ENCODE measurements around the gene FAM110D.

FAM110D gene

DNA sequence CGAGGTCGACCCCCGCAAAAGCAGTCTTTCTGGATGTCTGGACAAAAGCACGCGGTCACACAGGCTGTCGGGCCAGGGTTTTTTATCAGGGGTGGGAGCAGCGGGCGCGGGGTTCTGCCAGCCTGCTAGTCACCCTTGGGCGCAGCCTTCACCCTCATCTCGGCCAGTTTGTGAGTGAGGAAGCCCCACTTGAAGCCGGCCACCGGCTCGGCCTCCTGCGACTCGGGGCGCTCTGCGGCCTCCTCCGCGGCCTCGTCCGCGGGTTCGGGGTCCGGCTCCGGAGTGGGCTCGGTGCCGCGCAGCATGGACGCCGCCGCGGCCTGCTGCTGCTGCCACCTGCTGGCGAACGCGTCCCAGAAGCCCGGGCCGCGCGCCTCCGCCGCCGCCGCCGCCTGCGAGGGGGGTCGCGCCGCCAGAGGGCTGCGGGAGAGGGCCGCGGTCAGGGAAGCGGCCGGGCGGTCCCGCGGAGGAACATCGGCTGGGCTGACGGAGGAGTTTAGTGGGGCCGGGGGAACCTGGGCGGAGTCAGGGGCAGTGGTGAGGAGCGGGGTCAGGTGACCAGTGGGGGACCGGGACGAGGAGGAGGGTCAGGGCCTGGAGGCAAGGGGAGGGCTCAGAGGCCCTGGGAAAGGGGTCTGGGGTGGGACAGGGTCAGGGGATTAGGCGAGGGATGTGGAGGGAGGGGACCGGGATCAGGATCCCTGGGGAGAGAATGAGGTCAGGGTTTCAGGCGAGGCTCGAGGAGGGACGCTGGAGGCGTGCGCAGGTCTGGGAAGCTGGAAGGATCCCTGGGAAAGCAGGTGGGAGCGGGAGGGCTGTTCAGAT lies 5.4 kb downstream of the FAM110D start:
- FAIRE-seq = no peak

DNA sequence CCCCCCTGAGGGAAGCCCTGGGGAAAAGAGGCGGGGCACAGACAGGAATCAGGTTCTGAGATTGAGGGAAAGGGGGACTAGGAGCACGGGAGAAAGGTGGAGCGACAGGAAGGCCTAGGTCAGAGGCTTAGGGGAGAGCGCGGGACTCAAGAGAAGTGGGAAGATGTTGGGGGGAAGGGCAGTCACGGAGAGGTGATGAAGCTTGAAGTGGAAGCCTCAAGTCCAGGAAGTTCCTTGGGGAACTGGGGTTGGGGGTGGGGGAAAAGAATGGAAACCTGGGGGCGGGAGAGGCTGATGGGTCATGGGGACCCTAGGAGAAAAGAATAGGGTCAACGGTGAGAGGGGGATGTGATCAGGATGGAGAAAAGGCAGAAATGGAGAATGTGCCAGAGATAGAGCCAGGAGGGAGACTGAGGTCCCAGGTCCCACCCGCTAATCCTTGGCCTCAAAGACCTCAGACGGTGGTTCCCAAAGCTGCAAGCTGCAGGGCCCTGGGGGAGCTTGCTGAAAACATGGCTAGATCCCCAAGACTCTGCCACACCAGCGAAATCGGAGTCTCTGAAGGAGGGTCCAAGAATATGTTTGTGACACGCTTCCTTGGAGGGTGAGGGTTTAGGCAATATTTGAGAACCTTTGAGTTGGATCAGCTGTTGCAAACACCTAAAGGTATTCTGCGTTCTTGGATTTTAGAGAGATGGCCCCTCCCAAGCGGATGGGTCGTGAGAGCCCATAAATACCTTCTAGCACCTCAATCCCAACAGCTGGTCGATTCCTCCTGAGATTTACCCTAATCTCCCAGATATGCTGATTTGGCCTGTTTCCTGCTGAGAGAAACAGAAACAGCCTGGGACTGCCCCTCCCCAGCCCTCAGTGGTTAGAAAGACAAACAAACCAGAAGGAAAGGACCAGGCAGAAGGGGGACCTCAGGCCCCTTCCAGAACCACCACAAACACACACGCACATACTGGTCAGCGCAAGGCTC lies 6.3 kb downstream of the FAM110D start:
- no peak for FAIRE-seq

DNA sequence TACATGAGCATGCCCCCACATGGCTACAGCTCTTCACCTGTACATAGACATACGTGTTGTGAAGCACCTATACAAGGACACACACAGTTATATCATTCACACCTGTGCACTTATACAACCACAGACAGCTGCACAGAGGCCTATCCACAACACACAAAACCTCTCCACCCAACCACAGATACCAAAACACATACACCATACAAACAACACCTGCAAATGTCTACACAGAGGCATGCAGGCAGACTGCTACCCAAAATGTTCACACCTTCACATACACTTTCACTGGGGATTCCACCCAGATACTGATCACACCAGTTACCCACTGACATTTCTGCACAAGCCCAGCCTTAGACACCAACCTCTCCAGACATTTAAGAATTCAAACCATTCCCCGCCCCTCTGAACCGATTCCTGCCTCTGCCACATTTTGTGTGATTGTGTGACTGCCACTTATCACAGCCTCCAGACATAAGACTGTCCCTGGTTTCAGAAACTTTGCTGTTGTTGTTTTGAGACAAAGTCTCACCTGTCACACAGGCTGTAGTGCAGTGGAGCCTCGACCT lies 7.9 kb downstream of the FAM110D start:
- no peak for FAIRE-seq

DNA sequence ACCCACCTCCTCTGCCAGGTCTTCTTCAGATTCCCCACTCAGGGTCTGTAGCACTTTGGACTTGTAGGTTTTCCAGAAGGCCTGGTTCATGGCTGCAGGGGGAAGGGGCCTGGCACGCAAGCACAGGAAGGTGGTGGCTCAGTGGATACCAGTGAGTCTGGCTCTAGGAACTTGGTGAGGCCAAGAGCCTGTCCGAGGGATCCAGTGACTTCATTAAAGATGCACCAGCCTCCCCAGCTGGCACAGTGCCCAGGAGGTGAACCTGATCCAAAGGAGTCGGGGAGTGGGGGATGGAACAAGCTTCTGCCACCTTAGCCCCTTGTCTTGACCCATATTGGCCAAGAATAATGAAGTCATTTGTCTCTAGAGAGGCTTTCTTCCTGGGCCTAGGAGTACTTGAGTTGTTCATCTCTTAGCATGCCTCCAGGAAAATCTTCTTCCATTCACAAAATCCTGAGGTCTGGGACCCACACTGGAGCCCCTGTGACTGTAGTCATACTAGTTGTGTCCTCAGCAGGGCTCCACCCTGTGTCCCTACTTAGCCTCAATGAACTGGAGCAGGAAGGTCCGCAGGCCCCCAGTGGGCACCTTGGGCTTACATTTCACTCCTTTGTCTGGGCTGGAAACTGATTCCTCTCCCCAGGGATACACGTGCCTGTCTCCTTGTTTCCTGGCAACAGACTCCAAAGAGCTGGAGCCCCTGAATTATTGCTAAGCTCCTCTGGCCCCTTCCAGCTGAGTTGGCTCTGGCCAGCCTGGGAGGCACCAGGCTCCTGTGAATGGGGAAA lies 9.7 kb downstream of the FAM110D start, which contains the start of gene C1orf232:
C1orf232 (minus strand) TSS at position 554 of the 788 bp plus-strand sequence; CDS start at position 90, 464 bp downstream.
- no peak for FAIRE-seq

DNA sequence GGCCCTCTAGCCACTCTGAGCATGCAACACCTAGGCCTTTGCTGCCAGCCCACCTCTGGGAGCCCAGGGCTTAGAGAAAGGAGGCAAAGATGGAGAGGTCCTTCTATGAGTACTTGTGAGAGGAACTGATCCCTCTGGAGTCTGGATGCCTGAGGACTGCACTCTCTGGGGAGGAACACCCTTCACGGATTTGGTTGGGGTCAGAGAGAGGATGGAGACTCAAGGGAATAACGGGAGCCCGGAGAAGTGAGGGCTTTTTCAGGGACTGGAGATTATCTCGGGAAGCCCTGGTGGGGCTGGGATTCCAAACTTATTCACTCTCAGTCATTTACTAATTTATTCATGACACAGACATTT lies 10.3 kb downstream of the FAM110D start:
- FAIRE-seq = no peak

DNA sequence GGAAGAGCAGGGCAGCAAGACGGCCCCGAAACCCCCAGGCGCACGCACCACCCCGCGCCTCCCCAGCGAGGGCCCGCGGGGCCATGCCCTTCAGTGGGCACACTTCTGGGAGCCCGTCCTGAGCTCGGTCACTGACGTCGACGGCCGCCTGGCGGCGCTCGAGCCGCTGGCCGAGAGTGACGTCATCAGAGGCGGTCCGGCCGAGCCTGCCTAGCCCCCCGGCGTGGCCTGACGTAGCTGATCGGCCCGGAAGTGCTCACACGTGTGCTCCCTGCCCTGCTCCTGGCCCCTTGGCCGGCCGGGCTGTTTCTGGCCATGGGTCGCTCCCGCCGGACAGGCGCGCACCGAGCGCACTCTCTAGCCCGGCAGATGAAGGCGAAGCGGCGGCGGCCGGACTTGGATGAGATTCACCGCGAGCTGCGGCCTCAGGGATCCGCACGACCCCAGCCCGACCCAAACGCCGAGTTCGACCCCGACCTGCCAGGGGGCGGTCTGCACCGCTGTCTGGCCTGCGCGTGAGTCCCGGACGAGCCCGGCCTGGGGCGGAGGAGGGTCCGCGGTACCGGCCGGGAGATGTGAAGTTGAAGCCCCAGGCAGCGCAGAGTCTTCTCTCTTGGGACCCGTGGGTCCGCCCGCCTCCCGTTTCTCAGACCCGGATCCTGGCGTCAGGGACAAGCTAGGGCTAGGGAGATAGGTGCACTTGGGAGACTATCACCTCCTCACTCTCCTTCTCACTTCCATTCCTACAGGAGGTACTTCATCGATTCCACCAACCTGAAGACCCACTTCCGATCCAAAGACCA lies 11.0 kb downstream of the FAM110D start, which contains the start of gene ZNF593:
ZNF593 (plus strand) TSS at position 240 of the 803 bp plus-strand sequence; CDS start at position 316, 76 bp downstream.
- no peak for FAIRE-seq

DNA sequence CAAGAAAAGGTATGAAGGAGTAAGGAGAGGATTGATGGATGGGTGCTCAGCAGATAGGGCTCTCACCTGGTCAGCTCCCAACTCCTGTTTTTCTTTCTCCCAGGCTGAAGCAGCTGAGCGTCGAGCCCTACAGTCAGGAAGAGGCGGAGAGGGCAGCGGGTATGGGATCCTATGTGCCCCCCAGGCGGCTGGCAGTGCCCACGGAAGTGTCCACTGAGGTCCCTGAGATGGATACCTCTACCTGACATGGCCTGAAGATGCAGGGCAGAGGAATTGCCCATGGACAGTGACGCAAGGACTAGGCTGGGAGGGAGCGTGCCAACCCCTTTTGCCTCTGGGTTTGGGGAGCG lies 11.6 kb downstream of the FAM110D start:
- no peak for FAIRE-seq

DNA sequence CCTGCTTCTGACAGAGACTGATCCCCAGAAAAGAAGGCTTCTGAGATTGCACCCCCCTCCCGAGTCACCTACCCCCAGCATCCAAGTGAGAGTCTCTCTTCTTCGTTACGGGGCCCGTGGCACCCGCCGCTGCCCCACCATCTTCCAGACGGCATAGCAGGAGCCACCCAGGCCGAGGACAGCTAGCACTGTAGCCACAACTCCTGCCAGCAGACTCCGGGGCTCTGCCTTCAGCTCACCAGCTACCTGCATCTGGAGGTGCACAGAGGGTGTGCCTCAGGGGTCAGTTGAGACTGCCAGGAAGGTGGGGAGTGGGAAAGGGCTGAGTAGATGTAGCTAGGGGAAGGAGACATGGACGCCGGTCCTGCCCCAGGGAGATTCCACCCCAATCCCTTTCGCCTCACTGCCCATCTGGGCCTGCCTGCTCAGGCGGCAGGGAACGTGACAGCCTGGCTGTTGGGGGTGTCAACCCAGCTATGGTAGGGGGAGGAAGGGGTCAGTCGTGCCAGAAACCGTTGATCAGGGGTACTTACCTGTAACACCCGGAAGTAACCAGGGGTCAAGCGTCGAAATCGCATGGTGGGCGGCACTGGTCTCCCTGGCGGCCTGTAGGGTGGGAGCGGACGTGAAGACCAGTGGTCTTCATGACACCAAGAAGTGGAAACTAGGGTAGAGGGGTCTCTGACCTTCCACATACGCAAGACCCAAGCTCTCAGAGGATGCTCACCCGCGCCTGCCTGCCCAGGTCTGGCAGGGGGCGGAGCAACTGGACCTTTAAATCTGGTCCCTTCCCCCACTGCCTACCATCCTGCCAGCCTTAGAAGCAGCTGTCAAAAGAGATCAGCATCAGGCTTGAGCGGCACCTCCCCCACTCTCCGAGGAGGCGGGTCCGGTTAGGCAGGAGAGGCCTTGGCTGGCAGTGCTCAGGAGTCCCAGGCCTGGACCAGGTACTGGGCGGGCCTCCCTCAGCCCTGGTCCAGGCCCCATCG lies 12.5 kb downstream of the FAM110D start, which contains the start of gene ZNF593OS:
ZNF593OS (minus strand) TSS at position 749 of the 989 bp plus-strand sequence; CDS start at position 578, 171 bp downstream.
- no peak for FAIRE-seq

DNA sequence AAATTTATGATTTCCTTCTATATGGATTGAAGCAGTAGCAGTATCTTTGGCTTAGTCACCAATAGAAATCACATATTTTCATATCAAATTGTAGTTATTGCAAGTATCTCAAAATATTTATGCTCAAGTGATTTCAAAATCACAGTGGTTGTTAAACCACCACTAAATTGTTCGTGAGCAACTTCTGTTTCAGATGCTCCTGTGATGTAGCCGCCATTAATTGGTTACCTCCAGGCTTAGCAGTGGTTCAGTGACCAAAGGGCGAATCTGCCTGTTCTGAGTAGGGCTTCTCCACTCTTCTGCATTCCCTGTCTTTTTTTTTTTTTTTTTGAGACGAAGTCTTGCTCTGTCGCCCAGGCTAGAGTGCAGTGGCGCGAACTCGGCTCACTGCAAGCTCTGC lies 16.5 kb downstream of the FAM110D start:
- FAIRE-seq = no peak

DNA sequence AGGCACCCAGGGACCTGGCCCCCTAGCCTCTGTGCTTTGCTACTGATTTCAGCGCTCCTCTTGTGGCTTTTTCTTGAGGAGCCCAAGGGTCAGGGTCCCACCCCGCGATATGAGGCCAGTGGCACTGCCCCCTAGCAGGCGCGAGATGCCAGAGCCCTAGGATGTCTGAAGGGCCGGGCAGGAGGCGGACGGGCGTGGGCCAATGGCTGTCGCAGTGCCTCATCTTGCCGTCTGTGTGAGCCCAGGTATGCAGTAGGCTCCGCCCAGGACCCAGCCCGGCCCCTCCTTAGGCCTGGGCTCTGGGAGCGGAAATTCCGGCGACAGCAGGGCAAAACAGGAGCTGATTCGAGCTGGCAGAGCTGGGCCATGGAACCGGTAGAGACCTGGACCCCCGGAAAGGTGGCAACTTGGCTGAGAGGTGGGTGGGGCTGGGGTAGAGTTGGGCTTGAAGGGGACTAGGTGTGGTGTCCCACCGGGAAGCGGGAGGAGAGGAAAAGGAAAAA lies 18.4 kb downstream of the FAM110D start, which contains the start of gene CNKSR1:
CNKSR1 (plus strand) TSS at position 310 of the 503 bp plus-strand sequence; CDS start at position 367, 57 bp downstream.
- no peak for FAIRE-seq

DNA sequence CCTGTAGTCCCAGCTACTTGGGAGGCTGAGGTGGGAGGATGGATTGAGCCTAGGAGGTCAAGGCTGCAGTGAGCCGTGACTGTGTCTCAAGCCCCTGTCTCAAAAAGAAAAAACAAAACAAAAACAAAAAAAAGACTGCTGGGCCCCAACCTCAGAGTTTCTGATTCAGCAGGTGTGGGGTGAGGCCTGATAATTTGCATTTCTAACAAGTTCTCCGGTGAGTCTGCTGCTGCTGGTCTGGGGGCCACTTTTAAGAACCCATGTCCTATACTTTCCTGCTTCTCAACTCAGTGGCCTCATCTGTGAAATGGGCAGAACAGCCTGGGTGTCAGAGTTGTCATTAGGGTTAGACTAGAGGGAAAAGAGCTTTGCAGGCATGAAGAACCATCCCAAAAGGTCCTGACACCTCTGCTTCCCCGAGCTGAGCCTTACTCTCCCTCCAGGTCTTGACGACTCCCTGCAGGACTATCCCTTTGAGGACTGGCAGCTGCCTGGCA lies 21.2 kb downstream of the FAM110D start:
- FAIRE-seq = no peak

DNA sequence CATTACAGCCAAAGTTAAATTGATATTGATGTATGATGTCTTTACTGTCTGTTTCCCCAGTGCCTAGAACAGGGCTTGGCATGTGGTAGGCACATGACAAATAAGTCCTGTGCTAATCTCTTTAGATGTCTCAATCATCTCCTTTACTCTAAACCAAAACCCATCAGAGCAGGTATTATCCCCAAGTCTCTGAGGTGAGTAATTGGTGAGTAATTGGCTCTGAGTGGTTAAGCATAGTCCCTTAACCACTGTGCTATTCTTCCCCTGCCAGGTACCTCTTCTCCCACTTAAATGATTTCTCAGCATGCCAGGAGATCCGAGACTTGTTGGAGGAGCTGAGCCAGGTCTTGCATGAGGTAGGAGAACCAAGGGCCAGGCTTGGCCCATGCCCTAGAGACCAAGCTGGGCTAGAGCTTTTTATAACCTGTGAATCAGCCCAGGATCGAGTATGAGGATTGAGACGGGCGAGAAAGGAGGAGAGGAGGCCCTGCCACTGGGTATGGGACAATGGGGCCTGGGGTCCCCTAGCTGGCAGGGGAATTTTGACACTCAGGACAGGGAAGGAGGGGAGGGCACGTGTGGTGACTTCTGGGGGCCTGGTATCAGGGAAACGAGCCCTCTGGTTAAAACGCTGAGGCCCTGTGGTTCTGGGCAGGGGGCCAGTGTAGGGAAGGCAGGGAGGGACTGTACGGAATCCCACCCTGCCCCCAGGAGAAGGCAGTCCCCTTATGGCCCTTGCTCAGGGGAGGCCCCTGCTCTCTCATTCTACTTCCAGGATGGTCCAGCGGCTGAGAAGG lies 22.9 kb downstream of the FAM110D start:
- FAIRE-seq = no peak

DNA sequence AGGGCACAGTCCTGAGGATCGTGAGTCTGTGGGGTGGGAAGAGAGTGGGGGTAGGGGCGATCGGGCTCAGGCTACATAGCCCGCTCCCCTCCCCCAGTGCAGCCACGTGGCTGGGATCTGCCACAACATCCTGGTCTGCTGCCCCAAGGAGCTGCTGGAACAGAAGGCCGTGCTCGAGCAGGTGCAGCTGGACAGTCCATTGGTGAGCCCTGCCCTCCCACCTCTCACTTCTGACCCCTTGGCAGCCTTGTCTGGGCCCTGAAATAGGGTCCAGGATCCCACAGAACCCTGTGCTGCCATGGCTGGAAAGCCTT lies 23.5 kb downstream of the FAM110D start:
- FAIRE-seq = no peak

DNA sequence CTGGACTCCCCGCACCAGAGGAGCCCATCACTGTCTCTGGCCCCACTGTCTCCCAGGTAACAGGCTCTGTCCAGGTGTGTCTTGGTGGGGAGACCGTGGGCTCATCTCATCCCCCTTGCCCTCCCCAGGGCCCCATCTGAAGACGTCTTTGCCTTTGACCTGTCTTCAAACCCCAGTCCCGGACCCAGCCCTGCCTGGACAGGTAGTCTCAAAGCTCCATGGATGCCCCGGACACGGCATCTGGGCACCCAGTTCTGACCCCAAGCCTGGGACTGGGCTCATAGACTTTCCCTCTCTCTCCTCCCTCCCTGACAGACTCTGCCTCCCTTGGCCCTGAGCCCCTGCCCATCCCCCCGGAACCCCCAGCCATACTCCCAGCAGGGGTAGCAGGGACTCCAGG lies 25.2 kb downstream of the FAM110D start:
- no peak for FAIRE-seq

DNA sequence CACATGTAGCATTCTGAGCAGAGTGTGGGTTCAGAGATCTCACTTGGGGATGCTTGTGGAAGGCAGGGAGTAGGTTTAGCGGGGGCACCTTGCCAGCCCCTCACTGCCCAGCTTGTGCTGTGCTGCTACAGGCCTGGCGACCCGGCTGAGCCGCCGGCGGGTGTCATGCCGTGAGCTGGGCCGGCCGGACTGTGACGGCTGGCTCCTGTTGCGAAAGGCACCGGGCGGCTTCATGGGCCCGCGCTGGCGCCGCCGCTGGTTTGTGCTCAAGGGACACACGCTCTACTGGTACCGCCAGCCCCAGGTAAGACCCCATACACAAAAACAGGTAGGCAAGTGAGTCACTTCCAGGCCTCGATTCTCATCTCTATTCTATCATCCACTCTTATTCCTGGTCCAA lies 26.0 kb downstream of the FAM110D start:
- no peak for FAIRE-seq

DNA sequence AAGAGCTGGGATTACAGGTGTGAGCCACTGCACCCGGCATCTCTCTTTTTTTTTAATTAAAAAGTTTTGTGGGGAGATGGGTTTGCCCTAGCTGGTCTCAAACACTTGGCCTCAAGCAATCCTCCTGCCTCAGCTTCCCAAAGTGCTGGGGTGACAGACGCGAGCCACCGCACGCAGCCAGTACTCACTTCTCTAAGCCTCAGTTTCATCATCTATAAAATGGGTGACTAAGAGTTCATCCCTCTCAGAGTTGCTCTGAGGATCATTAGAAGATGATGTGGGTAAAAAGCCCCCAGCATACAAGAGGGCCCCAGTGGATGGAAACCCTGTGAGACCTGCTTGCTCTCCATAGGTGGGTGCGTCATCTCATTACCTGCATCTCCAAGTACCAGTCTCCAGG lies 29.0 kb downstream of the FAM110D start:
- no peak for FAIRE-seq

DNA sequence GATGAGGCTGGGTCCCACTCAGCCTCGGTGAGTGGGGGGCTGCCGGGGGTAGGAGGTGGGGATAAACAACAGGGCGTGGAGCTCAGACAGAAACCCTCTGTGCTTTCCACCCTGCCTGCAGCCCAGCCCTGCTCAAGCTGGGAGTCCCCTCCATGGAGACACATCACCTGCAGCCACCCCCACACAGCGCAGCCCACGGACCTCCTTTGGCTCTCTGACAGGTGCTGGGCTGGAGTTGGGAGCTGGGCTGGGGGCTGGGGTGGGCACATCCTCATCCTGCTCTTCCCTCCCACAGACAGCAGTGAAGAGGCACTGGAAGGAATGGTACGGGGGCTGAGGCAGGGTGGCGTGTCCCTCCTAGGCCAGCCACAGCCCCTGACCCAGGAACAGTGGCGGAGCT lies 29.6 kb downstream of the FAM110D start:
- FAIRE-seq = no peak

DNA sequence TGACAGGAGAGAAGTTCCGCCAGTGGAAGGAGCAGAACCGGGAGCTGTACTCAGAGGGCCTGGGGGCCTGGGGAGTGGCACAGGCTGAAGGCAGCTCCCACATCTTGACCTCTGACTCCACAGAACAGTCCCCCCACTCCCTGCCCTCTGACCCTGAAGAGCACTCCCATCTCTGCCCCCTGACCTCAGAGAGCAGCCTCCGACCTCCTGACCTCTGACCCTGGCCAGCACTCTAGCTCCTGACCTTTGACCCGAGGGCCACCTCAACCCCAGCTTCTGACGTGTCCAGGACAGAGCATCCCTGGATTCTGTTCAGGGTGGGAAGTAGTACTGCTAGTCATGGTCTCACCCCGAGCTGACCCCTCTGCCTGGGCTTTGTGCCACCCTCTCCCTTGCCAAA lies 30.5 kb downstream of the FAM110D start:
- no peak for FAIRE-seq

DNA sequence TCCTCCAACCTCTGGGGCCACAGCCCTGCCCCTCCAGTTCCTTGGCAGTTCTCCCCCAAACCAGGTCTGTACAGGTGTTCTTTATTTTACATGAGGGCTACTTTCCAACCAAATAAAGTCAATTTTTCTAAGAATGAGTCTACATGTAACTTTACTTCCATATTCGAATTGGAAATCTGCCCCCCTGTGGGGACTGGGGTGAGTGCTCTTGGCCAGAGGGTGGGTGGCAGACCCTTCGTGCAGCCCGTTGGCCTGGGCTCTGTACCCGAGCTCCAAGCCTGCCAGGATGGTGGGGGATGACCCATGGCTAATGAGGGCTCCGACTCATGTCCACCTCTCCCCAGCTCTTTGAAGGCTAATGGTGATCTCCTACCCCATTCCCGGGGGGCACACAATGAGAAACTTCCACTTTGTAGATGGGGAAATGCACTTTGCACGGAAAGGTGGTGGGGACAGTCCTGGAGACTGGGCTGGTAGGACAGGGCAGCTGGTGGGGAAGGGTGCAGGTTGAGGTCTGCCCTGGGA lies 30.9 kb downstream of the FAM110D start:
- FAIRE-seq = no peak
